GM12801 (cell line): ENCODE data around the gene NKD1.

ENCODE experiments used
- CTCF ChIP-seq: IDR thresholded peaks from one replicate; pipeline ENCODE4 v1.5.1; 2011; ENCODE audit warnings: control low read depth; ENCODE audit not compliant: insufficient read length; ENCODE audit errors: extremely low read depth

Gene NKD1

GRCh38 chr16:50607051-50607431 lies 58.8 kb downstream of the NKD1 start:
- no peak for TF ChIP-seq CTCF

GRCh38 chr16:50607447-50607846 lies 59.3 kb downstream of the NKD1 start:
- no peak for TF ChIP-seq CTCF

- TF ChIP-seq CTCF = no peak
These were observed 59.9 kb downstream of the NKD1 start for GRCh38 chr16:50607970-50608557.

GRCh38 chr16:50609049-50609448 lies 60.9 kb downstream of the NKD1 start:
- TF ChIP-seq CTCF = no peak

- TF ChIP-seq CTCF = no peak
These were observed 61.3 kb downstream of the NKD1 start for GRCh38 chr16:50609471-50609870.

GRCh38 chr16:50610331-50611262 lies 62.4 kb downstream of the NKD1 start:
- no peak for TF ChIP-seq CTCF

GRCh38 chr16:50611332-50611934 lies 63.2 kb downstream of the NKD1 start:
- no peak for TF ChIP-seq CTCF
